ENCODE results near the gene PEAR1.
A peak's percentile ranks its signal among the peaks of the same experiment; 100 is the strongest.

Gene PEAR1

GRCh38 chr1:156860113-156860627 is 33.3 kb upstream of the PEAR1 start:
- peak; percentile 35 for DNase-seq

GRCh38 chr1:156860628-156861423 is 32.7 kb upstream of the PEAR1 start, which contains the start of gene NTRK1:
Gene NTRK1 (plus strand): TSS chr1:156860865. CDS start chr1:156860935, 70 bp downstream.
- peak; percentile 57 for DNase-seq

GRCh38 chr1:156862584-156862983 is 30.9 kb upstream of the PEAR1 start:
- DNase-seq, result no peak

- DNase-seq, result no peak
Measured at GRCh38 chr1:156862997-156863599, 30.4 kb upstream of the PEAR1 start.

- DNase-seq, result no peak
Measured at GRCh38 chr1:156863631-156864030, 29.9 kb upstream of the PEAR1 start.

GRCh38 chr1:156864796-156865195 is 28.7 kb upstream of the PEAR1 start:
- no peak for DNase-seq

- DNase-seq, result no peak
Measured at GRCh38 chr1:156865258-156865657, 28.3 kb upstream of the PEAR1 start.

- no peak for DNase-seq
Measured at GRCh38 chr1:156865865-156866248, 27.7 kb upstream of the PEAR1 start.

- no peak for DNase-seq
Measured at GRCh38 chr1:156866249-156866909, 27.1 kb upstream of the PEAR1 start.

GRCh38 chr1:156868341-156868740 is 25.2 kb upstream of the PEAR1 start:
- no peak for DNase-seq

GRCh38 chr1:156869455-156869854 is 24.1 kb upstream of the PEAR1 start:
- no peak for DNase-seq

- no peak for DNase-seq
Measured at GRCh38 chr1:156873659-156874058, 19.9 kb upstream of the PEAR1 start.

- no peak for DNase-seq
Measured at GRCh38 chr1:156874142-156874541, 19.4 kb upstream of the PEAR1 start.

GRCh38 chr1:156874572-156875340 is 18.8 kb upstream of the PEAR1 start:
- no peak for DNase-seq

GRCh38 chr1:156875341-156875615 is 18.2 kb upstream of the PEAR1 start:
- DNase-seq, result no peak

GRCh38 chr1:156876281-156876680 is 17.2 kb upstream of the PEAR1 start:
- no peak for DNase-seq

- DNase-seq, result no peak
Measured at GRCh38 chr1:156877433-156878170, 15.9 kb upstream of the PEAR1 start.

- DNase-seq, result no peak
Measured at GRCh38 chr1:156879876-156880275, 13.6 kb upstream of the PEAR1 start.

GRCh38 chr1:156880473-156880872 is 13.0 kb upstream of the PEAR1 start:
- DNase-seq, result no peak

- DNase-seq, result no peak
Measured at GRCh38 chr1:156881101-156881500, 12.4 kb upstream of the PEAR1 start.

GRCh38 chr1:156881663-156882062 is 11.9 kb upstream of the PEAR1 start:
- no peak for DNase-seq

- DNase-seq, result no peak
Measured at GRCh38 chr1:156882543-156882942, 11.0 kb upstream of the PEAR1 start.

- no peak for DNase-seq
Measured at GRCh38 chr1:156883919-156884318, 9.6 kb upstream of the PEAR1 start.
